ENCODE measurements around the gene NT5DC2. TPM values are rescaled to one million over a fixed set of nuclear protein-coding genes. Genes with fewer than 3 reads are reported as not detected.
A peak's percentile ranks its signal among the peaks of the same experiment; 100 is the strongest.

The NT5DC2 gene
- total RNA-seq, 1 experiment from 2014 or later, result 212 TPM

DNA sequence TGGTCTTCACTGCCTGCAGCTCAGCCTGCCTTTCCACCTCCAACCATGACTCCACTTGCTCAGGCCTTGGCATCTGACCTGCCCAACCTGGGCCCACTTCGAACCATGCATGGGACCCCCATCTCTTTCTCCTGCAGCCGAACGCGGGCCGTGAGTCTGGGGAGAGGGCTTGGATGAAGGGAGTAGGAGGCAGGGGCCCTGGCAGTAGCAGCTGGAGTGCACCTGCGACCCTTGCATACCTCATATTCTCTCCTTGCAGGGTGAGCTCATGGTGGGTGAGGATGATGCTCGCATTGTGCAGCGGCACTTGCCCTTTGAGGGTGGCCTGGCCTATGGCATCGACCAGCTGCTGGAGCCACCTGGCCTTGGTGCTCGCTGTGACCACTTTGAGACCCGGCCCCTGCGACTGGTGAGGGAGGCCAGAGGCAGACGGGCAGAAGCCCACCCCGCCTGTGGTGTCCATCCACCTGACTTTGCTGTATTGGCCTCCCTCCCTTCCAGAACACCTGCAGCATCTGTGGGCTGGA is 13.5 kb downstream of the NT5DC2 start:
- ChIA-PET CTCF (no interaction called here), POLR2A (no interaction called here)
- TF ChIP-seq, protein P1, sequence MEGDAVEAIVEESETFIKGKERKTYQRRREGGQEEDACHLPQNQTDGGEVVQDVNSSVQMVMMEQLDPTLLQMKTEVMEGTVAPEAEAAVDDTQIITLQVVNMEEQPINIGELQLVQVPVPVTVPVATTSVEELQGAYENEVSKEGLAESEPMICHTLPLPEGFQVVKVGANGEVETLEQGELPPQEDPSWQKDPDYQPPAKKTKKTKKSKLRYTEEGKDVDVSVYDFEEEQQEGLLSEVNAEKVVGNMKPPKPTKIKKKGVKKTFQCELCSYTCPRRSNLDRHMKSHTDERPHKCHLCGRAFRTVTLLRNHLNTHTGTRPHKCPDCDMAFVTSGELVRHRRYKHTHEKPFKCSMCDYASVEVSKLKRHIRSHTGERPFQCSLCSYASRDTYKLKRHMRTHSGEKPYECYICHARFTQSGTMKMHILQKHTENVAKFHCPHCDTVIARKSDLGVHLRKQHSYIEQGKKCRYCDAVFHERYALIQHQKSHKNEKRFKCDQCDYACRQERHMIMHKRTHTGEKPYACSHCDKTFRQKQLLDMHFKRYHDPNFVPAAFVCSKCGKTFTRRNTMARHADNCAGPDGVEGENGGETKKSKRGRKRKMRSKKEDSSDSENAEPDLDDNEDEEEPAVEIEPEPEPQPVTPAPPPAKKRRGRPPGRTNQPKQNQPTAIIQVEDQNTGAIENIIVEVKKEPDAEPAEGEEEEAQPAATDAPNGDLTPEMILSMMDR (IDR thresholded peaks at IDR 0.05; ENCODE audit: insufficient read depth in 1 of 2, low read depth in 1 of 2, low read length in 1 of 2, severe bottlenecking in 1 of 2, unreplicated experiment in 1 of 2), result no peak
- H3K4me1 ChIP-seq, result no peaks in the 10 kb centered on the region
- H3K36me3 ChIP-seq (ENCODE audit: control insufficient read depth, insufficient read depth, low read length), result no peaks in the 10 kb centered on the region
- no peak overlapping the region for H3K4me3 Mint-ChIP-seq (ENCODE audit: unreplicated experiment)
- H3K27ac Mint-ChIP-seq (ENCODE audit: unreplicated experiment), result no peak overlapping the region
- intact Hi-C loops (cut with micrococcal nuclease; ENCODE audit: unreplicated experiment), result no loop called here
- no TSS peak for BruUV-seq (replicated peaks)
- H3K9me3 Mint-ChIP-seq (ENCODE audit: unreplicated experiment), result no peaks in the 10 kb centered on the region
- no peaks in the 10 kb centered on the region for H3K27me3 Mint-ChIP-seq (ENCODE audit: insufficient read depth, unreplicated experiment)
- no peaks in the 10 kb centered on the region for H3K4me1 Mint-ChIP-seq (ENCODE audit: low read depth, unreplicated experiment)
- no peaks in the 10 kb centered on the region for H3K27me3 ChIP-seq (replicated peaks; ENCODE audit: control insufficient read depth, insufficient read depth, low read length)
- peaks cover 8% of the 10 kb centered on the region for H3K36me3 Mint-ChIP-seq (ENCODE audit: insufficient read depth, unreplicated experiment)
- no peak for DNase-seq
- no peak overlapping the region for H3K4me3 ChIP-seq (ENCODE audit: low read depth, low read length)
- no peaks in the 10 kb centered on the region for H3K9me3 ChIP-seq

DNA sequence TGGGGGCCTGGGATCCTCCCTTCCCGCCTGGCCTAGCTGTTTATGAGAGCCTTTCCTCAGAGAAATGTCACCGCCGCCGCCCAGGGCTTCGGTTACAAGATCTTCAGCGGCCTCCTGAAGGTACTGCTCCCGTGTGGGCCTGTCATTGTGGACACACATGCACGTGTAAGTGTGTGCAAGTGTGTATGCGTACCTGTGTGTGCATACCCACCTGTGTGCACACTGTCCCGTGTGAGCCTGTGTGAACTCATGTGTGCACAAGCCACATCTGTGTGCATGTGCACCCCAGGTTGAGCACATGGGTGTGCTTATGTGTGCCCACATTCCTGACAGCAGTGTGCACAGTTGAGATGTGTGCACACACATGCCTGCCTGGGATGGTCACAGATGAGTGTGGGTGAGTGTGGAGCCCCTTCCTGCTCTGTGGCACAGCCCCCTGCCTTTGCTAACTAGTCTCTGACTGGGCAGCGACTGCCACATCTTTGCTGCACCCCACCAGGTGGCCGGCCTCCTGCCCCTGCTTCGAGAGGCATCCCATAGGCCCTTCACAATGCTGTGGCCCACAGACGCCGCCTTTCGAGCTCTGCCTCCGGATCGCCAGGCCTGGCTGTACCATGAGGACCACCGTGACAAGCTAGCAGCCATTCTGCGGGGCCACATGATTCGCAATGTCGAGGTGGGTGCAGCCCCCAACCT is 14.1 kb downstream of the NT5DC2 start:
- Histone ChIP-seq H3K36me3 (ENCODE audit: control insufficient read depth, insufficient read depth, low read length) (no peaks in the 10 kb centered on the region), H3K9me3 (no peaks in the 10 kb centered on the region), H3K4me3 (ENCODE audit: low read depth, low read length) (no peak overlapping the region), H3K27me3 (replicated peaks; ENCODE audit: control insufficient read depth, insufficient read depth, low read length) (no peaks in the 10 kb centered on the region), H3K4me1 (no peaks in the 10 kb centered on the region)
- TF ChIP-seq, protein P1 (IDR thresholded peaks at IDR 0.05; ENCODE audit: insufficient read depth in 1 of 2, low read depth in 1 of 2, low read length in 1 of 2, severe bottlenecking in 1 of 2, unreplicated experiment in 1 of 2), result no peak
- Mint-ChIP-seq H3K27me3 (ENCODE audit: insufficient read depth, unreplicated experiment) (no peaks in the 10 kb centered on the region), H3K4me3 (ENCODE audit: unreplicated experiment) (peak overlapping the region; percentile 58), H3K27ac (ENCODE audit: unreplicated experiment) (no peak overlapping the region), H3K36me3 (ENCODE audit: insufficient read depth, unreplicated experiment) (peaks cover 6% of the 10 kb centered on the region), H3K4me1 (ENCODE audit: low read depth, unreplicated experiment) (no peaks in the 10 kb centered on the region), H3K9me3 (ENCODE audit: unreplicated experiment) (no peaks in the 10 kb centered on the region)
- ChIA-PET CTCF (no interaction called here), POLR2A (no interaction called here)
- BruUV-seq (replicated peaks), result no TSS peak
- no peak for DNase-seq
- intact Hi-C loops (cut with micrococcal nuclease; ENCODE audit: unreplicated experiment), result loop anchor here (1.0 kb wide), 1 partner anchor 17 kb away; the partner anchor contains the start of gene UQCC5

DNA sequence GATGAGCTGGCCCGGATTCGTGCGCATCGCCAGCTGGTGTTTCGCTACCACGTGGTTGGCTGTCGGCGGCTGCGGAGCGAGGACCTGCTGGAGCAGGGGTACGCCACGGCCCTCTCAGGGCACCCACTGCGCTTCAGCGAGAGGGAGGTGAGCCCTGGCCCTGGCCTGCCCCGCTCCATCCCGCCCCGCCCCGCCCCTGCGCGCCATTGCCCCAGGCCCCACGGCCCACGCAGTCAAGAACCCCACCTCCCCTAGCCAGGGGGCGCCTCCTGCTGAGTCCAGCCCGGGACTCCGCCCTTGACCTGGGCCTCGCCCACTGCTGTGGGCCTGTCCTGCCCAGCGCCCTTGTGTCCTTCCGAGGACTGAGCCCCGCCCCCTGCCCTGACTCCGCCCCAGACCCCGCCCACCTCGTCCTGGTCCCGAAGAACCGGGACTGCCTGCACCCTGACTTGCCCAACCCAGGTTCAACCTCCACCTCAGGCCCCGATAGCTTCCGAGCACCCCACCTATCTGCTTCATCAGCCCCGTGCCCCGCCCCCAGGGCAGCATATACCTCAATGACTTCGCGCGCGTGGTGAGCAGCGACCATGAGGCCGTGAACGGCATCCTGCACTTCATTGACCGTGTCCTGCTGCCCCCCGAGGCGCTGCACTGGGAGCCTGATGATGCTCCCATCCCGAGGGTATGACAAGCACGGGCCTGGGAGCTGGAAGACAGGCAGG is 14.8 kb downstream of the NT5DC2 start:
- H3K27me3 ChIP-seq (replicated peaks; ENCODE audit: control insufficient read depth, insufficient read depth, low read length), result no peaks in the 10 kb centered on the region
- Mint-ChIP-seq H3K27me3 (ENCODE audit: insufficient read depth, unreplicated experiment) (no peaks in the 10 kb centered on the region), H3K9me3 (ENCODE audit: unreplicated experiment) (no peaks in the 10 kb centered on the region), H3K36me3 (ENCODE audit: insufficient read depth, unreplicated experiment) (peaks cover 4% of the 10 kb centered on the region), H3K27ac (ENCODE audit: unreplicated experiment) (no peak overlapping the region), H3K4me3 (ENCODE audit: unreplicated experiment) (peak overlapping the region; percentile 58), H3K4me1 (ENCODE audit: low read depth, unreplicated experiment) (no peaks in the 10 kb centered on the region)
- H3K36me3 ChIP-seq (ENCODE audit: control insufficient read depth, insufficient read depth, low read length), result no peaks in the 10 kb centered on the region
- no TSS peak for BruUV-seq (replicated peaks)
- peak overlapping the region; percentile 34 for H3K4me3 ChIP-seq (ENCODE audit: low read depth, low read length)
- TF ChIP-seq, protein P1 (IDR thresholded peaks at IDR 0.05; ENCODE audit: insufficient read depth in 1 of 2, low read depth in 1 of 2, low read length in 1 of 2, severe bottlenecking in 1 of 2, unreplicated experiment in 1 of 2), result no peak
- intact Hi-C loops (cut with micrococcal nuclease; ENCODE audit: unreplicated experiment), result loop anchor here (1.0 kb wide), 1 partner anchor 17 kb away; the partner anchor contains the start of gene UQCC5
- POLR2A ChIA-PET, result interaction anchor here (0.6 kb wide), 1 partner anchor 17 kb away, joined by 4 read pairs; the partner anchor contains the start of gene UQCC5
- CTCF ChIA-PET, result interaction anchor here (0.5 to 1.1 kb wide), 4 partner anchors 17 to 598 kb away, joined by 3 to 6 read pairs (median 4); partner anchors contain the start of gene UQCC5
- H3K4me1 ChIP-seq, result no peaks in the 10 kb centered on the region
- no peaks in the 10 kb centered on the region for H3K9me3 ChIP-seq
- peak; percentile 67 to 77 for DNase-seq

Data from Caco-2 (cell line).